Neuronal stem cell (in vitro differentiated cells): Measurements from ENCODE around the gene MMP12.

Experiments
- DNase-seq: peaks from one replicate; pipeline ENCODE4 v3.0.0-alpha.2; 2013; ENCODE audit warnings: low spot score
- H2AFZ ChIP-seq: one replicate; pipeline ENCODE4 v1.6.1; 2013; ENCODE audit warnings: mild to moderate bottlenecking, low read length, inconsistent platforms
- H2AK5ac ChIP-seq: 2 replicates; pipeline ENCODE4 v1.6.1; 2013; ENCODE audit warnings: low read depth, mild to moderate bottlenecking, inconsistent platforms, low read length, moderate library complexity, mixed read lengths
- H2BK120ac ChIP-seq: 2 replicates; pipeline ENCODE4 v1.6.1; 2013; ENCODE audit warnings: low read depth, mild to moderate bottlenecking, inconsistent platforms, low read length, moderate library complexity, mixed read lengths
- H2BK12ac ChIP-seq: one replicate; pipeline ENCODE4 v1.6.1; 2013; ENCODE audit warnings: low read length, inconsistent platforms
- H2BK15ac ChIP-seq: 2 replicates; pipeline ENCODE4 v1.6.1; 2013; ENCODE audit warnings: mild to moderate bottlenecking, low read length, inconsistent platforms, mixed read lengths
- H2BK5ac ChIP-seq: one replicate; pipeline ENCODE4 v1.6.1; 2013; ENCODE audit warnings: inconsistent platforms, mild to moderate bottlenecking, low read length, moderate library complexity
- H3K14ac ChIP-seq: one replicate; pipeline ENCODE4 v1.6.1; 2013; ENCODE audit warnings: low read length, inconsistent platforms
- H3K18ac ChIP-seq: 2 replicates; pipeline ENCODE4 v1.6.1; 2013; ENCODE audit warnings: low read length, inconsistent platforms
- H3K23ac ChIP-seq: 2 replicates; pipeline ENCODE4 v1.6.1; 2013; ENCODE audit warnings: low read depth, mild to moderate bottlenecking, mixed read lengths, low read length, inconsistent platforms; ENCODE audit not compliant: poor library complexity
- H3K27ac ChIP-seq: replicated peaks from 3 replicates; pipeline ENCODE4 v1.5.1; 2013; ENCODE audit warnings: low read length, inconsistent platforms
- H3K27me3 ChIP-seq, 3 experiments: 2 replicates each; pipeline ENCODE4 v1.6.1; 2013; ENCODE audit warnings: low read length in 3 of 3, mild to moderate bottlenecking in 2 of 3, inconsistent platforms in 1 of 3, low read depth in 1 of 3, mixed read lengths in 1 of 3, moderate library complexity in 1 of 3; ENCODE audit not compliant: control insufficient read depth in 3 of 3, insufficient read depth in 3 of 3
- H3K36me3 ChIP-seq, 2 donors: replicated peaks in 1 of 2; 2 replicates each; pipeline ENCODE4 v1.6.1; 2013; ENCODE audit warnings: low read length in 2 of 2; ENCODE audit not compliant: control insufficient read depth in 2 of 2, insufficient read depth in 2 of 2
- H3K4ac ChIP-seq: 2 replicates; pipeline ENCODE4 v1.6.1; 2013; ENCODE audit warnings: inconsistent platforms, mild to moderate bottlenecking, low read length, moderate library complexity
- H3K4me1 ChIP-seq, 2 donors: 1 replicate in 1 of 2; 2 replicates in 1 of 2; pipeline ENCODE4 v1.6.1; 2013; ENCODE audit warnings: low read length in 2 of 2, low read depth in 1 of 2; ENCODE audit not compliant: control insufficient read depth in 2 of 2, insufficient read depth in 1 of 2
- H3K4me2 ChIP-seq: one replicate; pipeline ENCODE4 v1.6.1; 2013; ENCODE audit warnings: mild to moderate bottlenecking, low read length, inconsistent platforms; ENCODE audit not compliant: insufficient read depth, poor library complexity, severe bottlenecking
- H3K4me3 ChIP-seq, 2 donors: 2 replicates each; pipeline ENCODE4 v1.5.1; 2013; ENCODE audit warnings: low read length in 2 of 2, mild to moderate bottlenecking in 2 of 2, inconsistent platforms in 1 of 2, moderate library complexity in 1 of 2
- H3K79me1 ChIP-seq: one replicate; pipeline ENCODE4 v1.6.1; 2013; ENCODE audit warnings: low read depth, mild to moderate bottlenecking, inconsistent platforms, low read length, moderate library complexity
- H3K9ac ChIP-seq: one replicate; pipeline ENCODE4 v1.6.1; 2013; ENCODE audit warnings: mild to moderate bottlenecking, low read depth, low read length, inconsistent platforms; ENCODE audit not compliant: poor library complexity
- H3K9me3 ChIP-seq, 2 donors: replicated peaks in 1 of 2; 2 replicates each; pipeline versions ENCODE3 to v1.6.1; 2013; ENCODE audit warnings: low read length in 2 of 2, mild to moderate bottlenecking in 2 of 2, inconsistent platforms in 1 of 2, low read depth in 1 of 2, mixed read lengths in 1 of 2, moderate library complexity in 1 of 2; ENCODE audit not compliant: control insufficient read depth in 2 of 2, insufficient read depth in 1 of 2
- H4K8ac ChIP-seq: one replicate; pipeline ENCODE4 v1.6.1; 2013; ENCODE audit warnings: low read depth, mild to moderate bottlenecking, inconsistent platforms, low read length, moderate library complexity
- H4K91ac ChIP-seq: one replicate; pipeline ENCODE4 v1.6.1; 2013; ENCODE audit warnings: low read length, low read depth, mild to moderate bottlenecking, inconsistent platforms; ENCODE audit not compliant: poor library complexity
- WGBS, 2 donors: extraction: QIAGEN DNeasy Blood & Tissue Kit; methylation state at CpG; one replicate each; pipeline ENCODE4 v1.1.7; 2013; ENCODE audit warnings: missing lambda C conversion rate in 2 of 2, mixed read lengths in 1 of 2; ENCODE audit not compliant: insufficient read length in 2 of 2, insufficient replicate concordance in 1 of 2; ENCODE audit errors: extremely low coverage in 2 of 2; 5-methylcytosine and 5-hydroxymethylcytosine counted together

Gene MMP12

GRCh38 chr11:102883141-102883540 lies 8.4 kb upstream of the MMP12 start:
- Histone ChIP-seq H2AK5ac (no peak overlapping the region), H3K14ac (no peak overlapping the region), H3K23ac (no peak overlapping the region), H3K9ac (no peak overlapping the region), H2AFZ (no peak overlapping the region), H3K79me1 (no peaks in the 10 kb centered on the region), H3K36me3 (no peaks in the 10 kb centered on the region), H2BK12ac (no peak overlapping the region), H4K91ac (no peak overlapping the region), H3K18ac (no peak overlapping the region), H3K4ac (no peak overlapping the region), H3K9me3 (no peaks in the 10 kb centered on the region), H3K27ac (no peak overlapping the region), H3K27me3 (no peaks in the 10 kb centered on the region), H3K4me2 (no peak overlapping the region), H3K4me3 (no peak overlapping the region), H2BK120ac (no peak overlapping the region), H3K4me1 (no peaks in the 10 kb centered on the region), H4K8ac (no peak overlapping the region), H2BK15ac (no peak overlapping the region), H2BK5ac (no peak overlapping the region)
- DNase-seq: no peak
- WGBS, 2 donors: no CpG with 5 or more reads among the region's 3 CpGs

- Histone ChIP-seq H3K79me1 (no peaks in the 10 kb centered on the region), H3K9ac (no peak overlapping the region), H4K8ac (no peak overlapping the region), H2BK5ac (no peak overlapping the region), H2BK15ac (no peak overlapping the region), H3K23ac (no peak overlapping the region), H3K4me2 (no peak overlapping the region), H3K27ac (no peak overlapping the region), H3K36me3 (no peaks in the 10 kb centered on the region), H2BK12ac (no peak overlapping the region), H3K4me3 (no peak overlapping the region), H3K9me3 (no peaks in the 10 kb centered on the region), H3K27me3 (no peaks in the 10 kb centered on the region), H2BK120ac (no peak overlapping the region), H3K4ac (no peak overlapping the region), H2AK5ac (no peak overlapping the region), H2AFZ (no peak overlapping the region), H3K14ac (no peak overlapping the region), H4K91ac (no peak overlapping the region), H3K4me1 (no peaks in the 10 kb centered on the region), H3K18ac (no peak overlapping the region)
- WGBS, 2 donors: no CpG with 5 or more reads among the region's 4 CpGs
- no peak for DNase-seq
These were observed 7.7 kb upstream of the MMP12 start for GRCh38 chr11:102882389-102883024.

GRCh38 chr11:102879801-102880200 lies 5.0 kb upstream of the MMP12 start:
- no CpG with 5 or more reads among the region's 5 CpGs for WGBS, 2 donors
- Histone ChIP-seq H4K91ac (no peak overlapping the region), H4K8ac (no peak overlapping the region), H3K36me3 (no peaks in the 10 kb centered on the region), H3K4me2 (no peak overlapping the region), H3K4me3 (no peak overlapping the region), H3K9ac (no peak overlapping the region), H2BK5ac (no peak overlapping the region), H3K4ac (no peak overlapping the region), H3K23ac (no peak overlapping the region), H3K27me3 (no peaks in the 10 kb centered on the region), H3K9me3 (no peaks in the 10 kb centered on the region), H2BK15ac (no peak overlapping the region), H3K27ac (no peak overlapping the region), H3K14ac (no peak overlapping the region), H2BK12ac (no peak overlapping the region), H3K79me1 (no peaks in the 10 kb centered on the region), H3K18ac (no peak overlapping the region), H2BK120ac (no peak overlapping the region), H2AFZ (no peak overlapping the region), H2AK5ac (no peak overlapping the region), H3K4me1 (no peaks in the 10 kb centered on the region)
- DNase-seq: no peak

GRCh38 chr11:102878595-102878994 lies 3.8 kb upstream of the MMP12 start:
- Histone ChIP-seq H4K8ac (no peak overlapping the region), H3K9ac (no peak overlapping the region), H2BK5ac (no peak overlapping the region), H4K91ac (no peak overlapping the region), H3K27me3 (no peaks in the 10 kb centered on the region), H3K14ac (no peak overlapping the region), H3K4me3 (no peak overlapping the region), H2AFZ (no peak overlapping the region), H3K27ac (no peak overlapping the region), H3K18ac (no peak overlapping the region), H3K9me3 (no peaks in the 10 kb centered on the region), H2BK120ac (no peak overlapping the region), H2BK15ac (no peak overlapping the region), H3K36me3 (no peaks in the 10 kb centered on the region), H2BK12ac (no peak overlapping the region), H3K4me1 (no peaks in the 10 kb centered on the region), H2AK5ac (no peak overlapping the region), H3K4ac (no peak overlapping the region), H3K79me1 (no peaks in the 10 kb centered on the region), H3K23ac (no peak overlapping the region), H3K4me2 (no peak overlapping the region)
- no peak for DNase-seq
- WGBS, 2 donors: no CpG with 5 or more reads among the region's 2 CpGs
